GM10266 (cell line): ENCODE data around the gene LRP1-AS.

Experiments
- DNase-seq: peaks from one replicate; pipeline ENCODE4 v3.0.0; 2012; ENCODE audit errors: extremely low spot score
- CTCF ChIP-seq: IDR thresholded peaks from 2 replicates; pipeline ENCODE4 v1.5.1; 2012; ENCODE audit warnings: mild to moderate bottlenecking, low read depth; ENCODE audit not compliant: control insufficient read depth, insufficient read depth; ENCODE audit errors: missing control alignments

The LRP1-AS gene

DNA sequence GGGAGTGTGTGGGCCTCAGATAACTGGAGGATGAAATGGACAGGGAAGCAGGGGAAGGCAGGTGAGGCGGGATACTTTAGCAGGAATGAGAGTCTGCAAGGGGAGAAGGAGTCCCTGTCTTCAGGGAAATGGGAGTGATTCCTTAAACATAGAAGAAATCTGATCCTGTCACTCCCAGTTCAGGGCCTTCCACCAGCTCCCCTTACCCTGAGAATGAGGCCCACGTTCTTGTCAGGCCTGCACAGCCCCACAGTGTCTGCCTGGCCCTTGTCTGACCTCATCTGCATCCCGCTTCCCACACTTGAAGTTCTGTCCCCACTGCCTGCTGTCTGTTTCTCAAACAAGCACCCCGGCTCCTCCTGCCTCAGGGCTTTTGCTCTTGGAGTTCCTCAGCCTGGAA lies 12.6 kb upstream of the LRP1-AS start:
- DNase-seq, result no peak
- no peak for TF ChIP-seq CTCF

DNA sequence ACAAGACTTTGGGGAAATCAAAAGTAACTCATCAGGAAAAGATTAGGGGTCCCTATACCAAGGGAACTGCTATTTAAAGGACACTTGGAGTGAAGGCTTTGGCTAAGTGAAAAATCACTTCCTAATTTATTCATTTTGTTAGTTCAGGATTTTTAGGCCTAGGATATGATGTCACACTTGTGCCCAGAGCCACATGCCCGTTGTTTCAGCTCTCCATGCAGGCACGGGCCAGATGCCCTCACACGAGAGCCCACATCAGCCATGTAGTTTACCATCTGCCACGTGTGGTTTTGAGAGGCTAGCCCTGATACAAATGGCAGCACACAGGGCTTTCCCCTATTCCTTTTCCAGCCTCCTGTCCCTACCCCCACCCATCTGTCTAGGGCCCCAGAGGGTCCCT lies 11.9 kb upstream of the LRP1-AS start:
- TF ChIP-seq CTCF, result no peak
- no peak for DNase-seq

DNA sequence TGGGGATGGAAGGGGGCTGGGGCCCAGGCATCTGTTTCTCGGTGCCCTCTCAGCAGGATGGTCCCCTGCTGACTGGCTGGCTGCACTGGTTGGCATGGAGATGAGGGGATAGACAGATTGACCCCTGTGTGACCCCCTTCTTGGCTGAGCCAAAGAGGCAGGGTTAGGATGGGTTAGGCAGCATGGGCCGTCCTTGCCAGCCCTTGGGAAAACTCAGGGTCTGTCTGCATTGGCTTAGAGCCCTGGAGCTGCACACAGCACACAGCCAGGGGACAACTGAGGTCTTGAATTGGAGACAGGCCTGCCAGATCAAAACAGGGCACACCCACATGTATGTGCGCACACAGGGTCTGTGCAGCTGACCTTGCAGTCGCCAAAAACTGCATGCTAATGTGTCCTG lies 11.2 kb upstream of the LRP1-AS start:
- no peak for TF ChIP-seq CTCF
- no peak for DNase-seq

DNA sequence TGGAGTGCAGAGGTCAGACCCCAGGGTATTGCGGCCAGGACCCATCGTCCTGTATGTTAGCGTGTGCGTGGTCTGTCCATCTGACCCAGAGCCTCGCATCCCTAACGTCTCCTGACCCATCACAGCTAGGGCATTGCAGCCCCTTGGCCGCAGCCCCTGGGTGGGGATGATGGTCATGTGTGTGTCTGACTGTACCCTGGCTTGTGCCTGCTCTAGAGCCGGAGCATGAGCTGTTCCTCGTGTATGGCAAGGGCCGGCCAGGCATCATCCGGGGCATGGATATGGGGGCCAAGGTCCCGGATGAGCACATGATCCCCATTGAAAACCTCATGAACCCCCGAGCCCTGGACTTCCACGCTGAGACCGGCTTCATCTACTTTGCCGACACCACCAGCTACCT lies 10.8 kb upstream of the LRP1-AS start:
- DNase-seq, result no peak
- no peak for TF ChIP-seq CTCF

DNA sequence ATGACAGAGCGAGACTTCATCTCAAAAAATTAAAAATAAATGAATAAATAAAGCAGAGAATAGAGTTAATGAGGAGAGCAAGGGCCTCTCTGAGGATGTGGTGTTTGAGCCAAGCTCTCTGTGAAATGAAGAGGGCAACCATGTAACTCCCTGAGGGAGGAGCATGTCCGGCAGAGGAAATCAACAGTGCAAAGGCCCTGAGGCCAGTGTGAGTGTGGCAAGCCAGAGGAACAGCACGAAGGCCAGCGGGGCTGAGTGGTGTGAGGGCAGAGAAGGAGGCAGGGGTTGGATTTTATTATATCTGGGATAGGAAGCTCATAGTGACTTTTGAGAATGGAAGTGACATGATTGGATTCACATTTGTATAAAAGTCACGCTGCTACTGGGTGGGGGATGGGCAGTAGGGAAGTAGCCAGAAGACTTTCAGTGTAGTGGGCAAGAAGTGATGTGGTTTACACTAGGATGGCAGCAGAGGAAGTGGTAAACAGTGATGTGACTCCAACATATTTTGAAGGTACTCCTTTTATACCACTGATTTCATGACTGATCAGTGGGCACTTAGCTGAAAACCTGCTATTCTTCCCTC lies 10.3 kb upstream of the LRP1-AS start:
- no peak for TF ChIP-seq CTCF
- no peak for DNase-seq

DNA sequence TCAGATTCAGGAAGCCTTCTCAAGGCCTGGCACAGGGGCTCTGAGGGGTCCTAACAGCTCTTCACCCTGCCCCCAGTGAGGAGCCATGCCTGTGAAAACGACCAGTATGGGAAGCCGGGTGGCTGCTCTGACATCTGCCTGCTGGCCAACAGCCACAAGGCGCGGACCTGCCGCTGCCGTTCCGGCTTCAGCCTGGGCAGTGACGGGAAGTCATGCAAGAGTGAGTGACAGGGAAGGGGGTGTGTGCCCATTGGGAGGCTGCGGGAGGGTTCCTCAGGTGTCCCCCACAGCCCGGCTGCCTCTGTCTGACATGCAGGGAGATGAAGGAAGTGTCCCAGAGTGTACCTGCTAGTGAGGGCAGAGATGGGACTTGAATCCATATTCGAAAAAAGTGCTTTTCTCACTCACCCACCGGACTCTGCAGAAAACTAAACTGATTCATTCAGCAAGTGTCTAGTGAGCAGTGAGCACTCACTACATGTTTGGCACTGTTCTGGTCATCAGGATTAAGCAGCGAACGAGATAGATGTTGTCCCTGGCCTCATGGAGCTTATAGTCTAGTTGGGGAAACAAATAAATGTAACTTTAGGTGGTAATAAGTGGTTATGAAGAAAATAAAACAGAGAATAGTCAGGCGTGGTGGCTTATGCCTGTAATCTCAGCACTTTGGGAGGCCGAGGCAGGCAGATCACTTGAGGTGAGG lies 9.4 kb upstream of the LRP1-AS start:
- no peak for DNase-seq
- TF ChIP-seq CTCF, result no peak

GRCh38 chr12:57154804-57155434 lies 7.5 kb upstream of the LRP1-AS start:
- no peak for TF ChIP-seq CTCF
- no peak for DNase-seq
